C4-2B (cell line): ENCODE results near the gene PACRG.

Experiments used
- ZFX ChIP-seq: fragments of 450-650 bp; IDR thresholded peaks from 2 replicates; pipeline ENCODE4 v1.6.1; 2017
- TF ChIP-seq, protein P1 (sequence below): fragments of 450-650 bp; conservative IDR thresholded peaks from 2 replicates; pipeline ENCODE4 v1.5.1; 2017; ENCODE audit warnings: mild to moderate bottlenecking

DNA sequence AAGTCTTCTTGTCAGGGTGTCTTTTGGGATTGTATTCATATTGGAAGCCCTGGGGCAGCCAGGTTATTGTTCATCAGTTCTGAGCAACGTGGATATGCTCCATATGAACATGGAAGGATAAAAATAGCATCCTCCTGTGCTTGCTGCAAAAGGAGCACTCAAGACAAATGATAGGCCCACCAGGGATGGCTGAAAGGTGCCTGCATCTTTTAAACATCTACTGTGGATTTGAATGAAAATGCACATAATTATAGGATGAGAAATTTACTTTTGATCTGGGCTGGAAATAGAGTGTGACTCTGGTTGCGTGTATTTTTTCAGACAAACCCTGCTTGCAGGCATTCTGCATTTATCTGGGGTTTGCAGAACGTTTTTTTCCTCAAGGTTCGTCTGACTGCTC lies 299.1 kb downstream of the PACRG start:
- TF ChIP-seq, protein P1, sequence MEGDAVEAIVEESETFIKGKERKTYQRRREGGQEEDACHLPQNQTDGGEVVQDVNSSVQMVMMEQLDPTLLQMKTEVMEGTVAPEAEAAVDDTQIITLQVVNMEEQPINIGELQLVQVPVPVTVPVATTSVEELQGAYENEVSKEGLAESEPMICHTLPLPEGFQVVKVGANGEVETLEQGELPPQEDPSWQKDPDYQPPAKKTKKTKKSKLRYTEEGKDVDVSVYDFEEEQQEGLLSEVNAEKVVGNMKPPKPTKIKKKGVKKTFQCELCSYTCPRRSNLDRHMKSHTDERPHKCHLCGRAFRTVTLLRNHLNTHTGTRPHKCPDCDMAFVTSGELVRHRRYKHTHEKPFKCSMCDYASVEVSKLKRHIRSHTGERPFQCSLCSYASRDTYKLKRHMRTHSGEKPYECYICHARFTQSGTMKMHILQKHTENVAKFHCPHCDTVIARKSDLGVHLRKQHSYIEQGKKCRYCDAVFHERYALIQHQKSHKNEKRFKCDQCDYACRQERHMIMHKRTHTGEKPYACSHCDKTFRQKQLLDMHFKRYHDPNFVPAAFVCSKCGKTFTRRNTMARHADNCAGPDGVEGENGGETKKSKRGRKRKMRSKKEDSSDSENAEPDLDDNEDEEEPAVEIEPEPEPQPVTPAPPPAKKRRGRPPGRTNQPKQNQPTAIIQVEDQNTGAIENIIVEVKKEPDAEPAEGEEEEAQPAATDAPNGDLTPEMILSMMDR, result no peak
- no peak for TF ChIP-seq ZFX
